Panc1 (cell line): Measurements from ENCODE around the gene LGI2. TPM values are rescaled to one million over a fixed set of nuclear protein-coding genes. Genes with fewer than 3 reads are reported as not detected.

Source experiments
- ATAC-seq: fragments of 200-7000 bp; cut with Tn5 transposase; 2 replicates; pipeline ENCODE4 v1.9.1; 2020; ENCODE audit warnings: mild to moderate bottlenecking, moderate library complexity
- BruUV-seq: library from RNA; stranded (reverse); fragments of 400-500 nt; replicated peaks from 2 replicates; lab custom pipeline; 2021; lab: Mats Ljungman, UMichigan
- CTCF ChIA-PET: fragments of 300-600 bp; sonication (Branson Sonifier 250); formaldehyde crosslinking; loops from one replicate; lab custom pipeline; 2022; ENCODE audit warnings: antibody characterized with exemption; lab: Charles Lee
- POLR2A ChIA-PET: fragments of 300-600 bp; sonication (Branson Sonifier 250); formaldehyde crosslinking; loops from one replicate; lab custom pipeline; 2022; ENCODE audit warnings: antibody characterized with exemption; lab: Charles Lee
- DNase-seq: peaks from one replicate; pipeline ENCODE4 v3.0.0-alpha.2; 2010; ENCODE audit warnings: low read depth, low spot score
- H3K27ac ChIP-seq: 2 replicates; pipeline ENCODE4 v1.5.1; 2011; ENCODE audit warnings: mild to moderate bottlenecking, low read length, inconsistent platforms
- H3K27me3 ChIP-seq: fragments of 200-500 bp; sonication (Bioruptor generic); 2 replicates; pipeline ENCODE4 v1.6.0; 2014; ENCODE audit warnings: low read length, inconsistent platforms; ENCODE audit not compliant: control insufficient read depth, insufficient read depth
- H3K36me3 ChIP-seq: fragments of 200-500 bp; sonication (Bioruptor generic); 2 replicates; pipeline ENCODE4 v1.5.1; 2014; ENCODE audit warnings: inconsistent platforms, mild to moderate bottlenecking, low read length, moderate library complexity; ENCODE audit not compliant: control insufficient read depth, insufficient read depth
- H3K4me1 ChIP-seq: 2 replicates; pipeline ENCODE4 v1.5.1; 2011; ENCODE audit warnings: inconsistent platforms, mild to moderate bottlenecking, low read length, moderate library complexity; ENCODE audit not compliant: control insufficient read depth, insufficient read depth
- H3K4me3 ChIP-seq, 2 experiments: 2 replicates each; pipeline ENCODE4 v1.5.1; 2011 to 2012; ENCODE audit warnings: low read depth in 2 of 2, low read length in 2 of 2, mild to moderate bottlenecking in 2 of 2, inconsistent platforms in 1 of 2, moderate library complexity in 1 of 2
- H3K9me3 ChIP-seq: fragments of 200-500 bp; sonication (Bioruptor generic); 2 replicates; pipeline ENCODE4 v1.5.1; 2014; ENCODE audit warnings: low read depth, mild to moderate bottlenecking, inconsistent platforms, low read length, moderate library complexity; ENCODE audit not compliant: control insufficient read depth, insufficient read depth
- CTCF ChIP-seq: fragments of 450-650 bp; IDR thresholded peaks from 2 replicates; pipeline ENCODE4 v1.5.1; 2017; ENCODE audit warnings: mild to moderate bottlenecking
- POLR2AphosphoS5 ChIP-seq: IDR thresholded peaks from 2 replicates; pipeline ENCODE4 v1.6.1; 2012; ENCODE audit warnings: mild to moderate bottlenecking, low read depth, low read length, moderate library complexity
- REST ChIP-seq, 2 experiments: IDR thresholded peaks; 2 replicates each; pipeline ENCODE4 v1.6.1; 2011 to 2012; ENCODE audit warnings: low read depth in 2 of 2, control low read depth in 1 of 2, low read length in 1 of 2, mild to moderate bottlenecking in 1 of 2, moderate library complexity in 1 of 2; ENCODE audit not compliant: insufficient read depth in 1 of 2
- SIN3A ChIP-seq: IDR thresholded peaks from 2 replicates; pipeline ENCODE4 v1.6.1; 2012; ENCODE audit warnings: low read depth, mild to moderate bottlenecking, low read length, moderate library complexity, borderline replicate concordance; ENCODE audit not compliant: insufficient read depth
- TCF7L2 ChIP-seq: IDR thresholded peaks from 2 replicates; pipeline ENCODE4 v1.6.1; 2011; ENCODE audit warnings: mild to moderate bottlenecking, low read depth, low read length, inconsistent platforms
- in situ Hi-C: cut with HindIII; loops from 2 replicates; pipeline ENCODE4 v1.10.0; 2016; ENCODE audit warnings: low sequenced_read_pairs, low pct_unique_long_range_greater_than_20kb
- intact Hi-C: fragments of 100-400 bp; cut with micrococcal nuclease; formaldehyde crosslinking; loops from one replicate; pipeline ENCODE4 v1.10.0; 2022; ENCODE audit not compliant: unreplicated experiment
- total RNA-seq: library from RNA; stranded (reverse); gene quantifications from one replicate; pipeline ENCODE4 v1.2.1, GENCODE V29; 2021; ENCODE audit not compliant: unreplicated experiment

Gene LGI2
- total RNA-seq, 1 experiment from 2014 or later, result not detected

- ATAC-seq (no peak), DNase-seq (no peak)
- TF ChIP-seq POLR2AphosphoS5 (no peak), TCF7L2 (no peak), CTCF (no peak), REST (IDR thresholded peaks at IDR 0.05; ENCODE audit: insufficient read depth in 1 of 2, low read depth in 2 of 2, low read length in 1 of 2) (no peak), SIN3A (no peak)
- BruUV-seq, result no TSS peak
- in situ Hi-C loops (no loop called here), intact Hi-C loops (no loop called here)
- Histone ChIP-seq H3K4me1 (no peaks in the 10 kb centered on the region; the same call in 1 of the 2 replicates), H3K36me3 (no peaks in the 10 kb centered on the region), H3K27ac (no peak overlapping the region), H3K4me3 (no peak overlapping the region), H3K27me3 (no peaks in the 10 kb centered on the region), H3K9me3 (no peaks in the 10 kb centered on the region)
- POLR2A ChIA-PET, result no interaction called here
- CTCF ChIA-PET, result no interaction called here
These were observed 61.3 kb downstream of the LGI2 start for GRCh38 chr4:24969486-24969885.

- BruUV-seq, result no TSS peak
- CTCF ChIA-PET, result no interaction called here
- H3K27me3 ChIP-seq, result no peaks in the 10 kb centered on the region
These were observed 61.8 kb downstream of the LGI2 start for GRCh38 chr4:24968992-24969391.

More at GRCh38 chr4:24968992-24969391, 61.8 kb downstream of the LGI2 start:
- no peak for DNase-seq
- no peaks in the 10 kb centered on the region for H3K36me3 ChIP-seq
- TF ChIP-seq SIN3A, result no peak
- TF ChIP-seq CTCF, result no peak
- no peak for TF ChIP-seq TCF7L2
- TF ChIP-seq POLR2AphosphoS5, result no peak
- TF ChIP-seq REST (IDR thresholded peaks at IDR 0.05; ENCODE audit: insufficient read depth in 1 of 2, low read depth in 2 of 2, low read length in 1 of 2), result no peak
- intact Hi-C loops, result no loop called here
- no peak overlapping the region for H3K27ac ChIP-seq
- H3K4me1 ChIP-seq, result no peaks in the 10 kb centered on the region; the same call in 1 of the 2 replicates
- H3K4me3 ChIP-seq, result no peak overlapping the region
- no peaks in the 10 kb centered on the region for H3K9me3 ChIP-seq
- POLR2A ChIA-PET, result no interaction called here
- no peak for ATAC-seq
- in situ Hi-C loops, result no loop called here
